A673 (cell line): ENCODE data around the gene ATP6V0D1.

Experiments used
- EZH2 ChIP-seq: fragments of 200-600 bp; sonication (generic); IDR thresholded peaks from 2 replicates; pipeline ENCODE4 v1.6.1; 2017; ENCODE audit warnings: borderline replicate concordance, low read depth, mild to moderate bottlenecking, mixed read lengths, antibody characterized with exemption, low read length; ENCODE audit not compliant: poor library complexity, severe bottlenecking
- TF ChIP-seq, protein P1 (sequence below): fragments of 300-800, 200-600 bp; sonication (generic); conservative IDR thresholded peaks from 2 replicates; pipeline ENCODE4 v1.5.1; 2017; ENCODE audit warnings: low read depth, mild to moderate bottlenecking, antibody characterized with exemption, low read length, moderate library complexity, mixed read lengths

DNA sequence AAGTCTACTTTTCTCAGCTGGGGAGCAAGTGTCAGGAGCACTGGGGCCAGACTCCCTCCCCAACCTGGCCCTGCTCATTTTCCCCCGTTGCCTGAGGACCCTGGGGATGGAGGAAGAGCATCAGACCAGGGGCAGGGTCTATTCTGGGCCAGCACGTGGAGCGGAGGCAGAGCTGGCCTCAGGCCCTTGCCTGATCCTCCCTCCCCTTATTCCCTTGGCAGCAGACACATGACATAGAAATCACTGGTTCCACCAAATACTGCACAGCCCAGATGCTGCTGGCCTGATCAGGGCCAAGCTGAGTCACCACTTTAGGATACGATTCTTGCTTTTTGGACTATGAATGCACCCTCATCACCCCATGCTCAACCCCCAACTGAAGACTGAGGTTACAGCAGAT lies 18.1 kb upstream of the ATP6V0D1 start:
- TF ChIP-seq, protein P1, sequence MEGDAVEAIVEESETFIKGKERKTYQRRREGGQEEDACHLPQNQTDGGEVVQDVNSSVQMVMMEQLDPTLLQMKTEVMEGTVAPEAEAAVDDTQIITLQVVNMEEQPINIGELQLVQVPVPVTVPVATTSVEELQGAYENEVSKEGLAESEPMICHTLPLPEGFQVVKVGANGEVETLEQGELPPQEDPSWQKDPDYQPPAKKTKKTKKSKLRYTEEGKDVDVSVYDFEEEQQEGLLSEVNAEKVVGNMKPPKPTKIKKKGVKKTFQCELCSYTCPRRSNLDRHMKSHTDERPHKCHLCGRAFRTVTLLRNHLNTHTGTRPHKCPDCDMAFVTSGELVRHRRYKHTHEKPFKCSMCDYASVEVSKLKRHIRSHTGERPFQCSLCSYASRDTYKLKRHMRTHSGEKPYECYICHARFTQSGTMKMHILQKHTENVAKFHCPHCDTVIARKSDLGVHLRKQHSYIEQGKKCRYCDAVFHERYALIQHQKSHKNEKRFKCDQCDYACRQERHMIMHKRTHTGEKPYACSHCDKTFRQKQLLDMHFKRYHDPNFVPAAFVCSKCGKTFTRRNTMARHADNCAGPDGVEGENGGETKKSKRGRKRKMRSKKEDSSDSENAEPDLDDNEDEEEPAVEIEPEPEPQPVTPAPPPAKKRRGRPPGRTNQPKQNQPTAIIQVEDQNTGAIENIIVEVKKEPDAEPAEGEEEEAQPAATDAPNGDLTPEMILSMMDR: no peak
- TF ChIP-seq EZH2: no peak
